SU-DHL-6 (cell line): ENCODE data around the gene IL1RL1.

ENCODE experiments used
- EZH2phosphoT487 ChIP-seq: fragments of 200-600 bp; sonication (generic), shearing (Covaris generic); conservative IDR thresholded peaks from 2 replicates; pipeline ENCODE4 v1.6.1; 2018; ENCODE audit warnings: mild to moderate bottlenecking, antibody characterized with exemption, low read length, moderate library complexity, mixed read lengths
- TF ChIP-seq, protein P1 (sequence below): fragments of 200-600 bp; sonication (generic); IDR thresholded peaks from one replicate; pipeline ENCODE4 v1.5.1; 2017; ENCODE audit warnings: antibody characterized with exemption, mild to moderate bottlenecking, low read length, moderate library complexity; ENCODE audit not compliant: insufficient read depth, poor library complexity, severe bottlenecking

DNA sequence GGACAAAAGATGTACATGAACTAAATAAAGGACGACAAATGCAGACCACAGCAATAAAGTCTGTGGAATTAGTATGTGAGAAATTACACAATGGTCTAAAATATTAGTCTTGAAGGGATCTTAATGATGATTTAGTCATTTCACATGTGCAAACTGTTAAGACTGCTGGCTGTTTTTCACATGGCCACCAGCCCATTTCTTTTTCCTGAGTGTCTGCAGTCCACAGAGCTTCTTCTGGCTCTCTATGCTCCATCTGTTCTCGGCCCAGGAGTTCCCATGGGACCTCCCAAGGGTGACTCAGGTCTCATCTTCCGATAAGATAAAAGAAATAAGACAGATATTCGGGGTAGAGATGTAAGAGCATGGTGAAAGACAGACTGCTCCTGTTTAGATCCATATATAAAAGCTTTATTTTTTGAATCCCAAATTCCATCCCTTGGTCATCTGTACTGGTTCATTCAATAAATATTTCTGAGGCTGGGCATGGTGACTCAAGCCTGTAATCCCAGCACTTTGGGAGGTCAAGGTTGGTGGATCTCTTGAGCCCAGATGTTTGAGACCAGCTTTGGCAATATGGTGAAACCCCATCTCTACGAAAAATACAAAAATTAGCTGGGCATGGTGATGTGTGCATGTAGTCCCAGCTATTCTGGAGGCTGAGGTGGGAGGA is 20.1 kb downstream of the IL1RL1 start:
- TF ChIP-seq, protein P1, sequence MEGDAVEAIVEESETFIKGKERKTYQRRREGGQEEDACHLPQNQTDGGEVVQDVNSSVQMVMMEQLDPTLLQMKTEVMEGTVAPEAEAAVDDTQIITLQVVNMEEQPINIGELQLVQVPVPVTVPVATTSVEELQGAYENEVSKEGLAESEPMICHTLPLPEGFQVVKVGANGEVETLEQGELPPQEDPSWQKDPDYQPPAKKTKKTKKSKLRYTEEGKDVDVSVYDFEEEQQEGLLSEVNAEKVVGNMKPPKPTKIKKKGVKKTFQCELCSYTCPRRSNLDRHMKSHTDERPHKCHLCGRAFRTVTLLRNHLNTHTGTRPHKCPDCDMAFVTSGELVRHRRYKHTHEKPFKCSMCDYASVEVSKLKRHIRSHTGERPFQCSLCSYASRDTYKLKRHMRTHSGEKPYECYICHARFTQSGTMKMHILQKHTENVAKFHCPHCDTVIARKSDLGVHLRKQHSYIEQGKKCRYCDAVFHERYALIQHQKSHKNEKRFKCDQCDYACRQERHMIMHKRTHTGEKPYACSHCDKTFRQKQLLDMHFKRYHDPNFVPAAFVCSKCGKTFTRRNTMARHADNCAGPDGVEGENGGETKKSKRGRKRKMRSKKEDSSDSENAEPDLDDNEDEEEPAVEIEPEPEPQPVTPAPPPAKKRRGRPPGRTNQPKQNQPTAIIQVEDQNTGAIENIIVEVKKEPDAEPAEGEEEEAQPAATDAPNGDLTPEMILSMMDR: no peak
- no peak for TF ChIP-seq EZH2phosphoT487
